ENCODE data around the gene EPX. TPM values are rescaled to one million over a fixed set of nuclear protein-coding genes. Genes with fewer than 3 reads are reported as not detected.

Gene EPX
- not detected in 2 replicates for total RNA-seq

GRCh38 chr17:58192612-58193011 lies at the start of gene EPX:
EPX (plus strand) TSS chr17:58192726; CDS start chr17:58192847, 121 bp downstream.

GRCh38 chr17:58147930-58148434 lies 44.5 kb upstream of the EPX start, which contains the start of gene OR4D1:
OR4D1 (plus strand) TSS chr17:58148384; CDS start chr17:58155154, 6,770 bp downstream.

GRCh38 chr17:58166682-58167081 lies 25.8 kb upstream of the EPX start, which contains the start of gene OR4D2:
OR4D2 (plus strand) TSS chr17:58166982; CDS start chr17:58169656, 2,674 bp downstream.

GRCh38 chr17:58219007-58219788 lies 26.7 kb downstream of the EPX start, which contains the start of gene MKS1:
MKS1 (minus strand) TSS chr17:58219255; CDS start chr17:58219230, 25 bp downstream.

GRCh38 chr17:58238147-58238634 lies 45.7 kb downstream of the EPX start, which contains the start of gene LPO:
LPO (plus strand) TSS chr17:58238584; CDS start chr17:58242980, 4,396 bp downstream.

Other genes starting within 250 kb of the EPX start
- gene CUEDC1, start 237.3 kb upstream of the EPX start, total RNA-seq: 12.1 and 12.5 TPM in 2 replicates
- 42.3 and 69.2 TPM in 2 replicates for gene VEZF1, start 204.5 kb upstream of the EPX start, total RNA-seq
- 524 and 537 TPM in 2 replicates for gene SRSF1, start 185.5 kb upstream of the EPX start, total RNA-seq
- 12.9 and 14.9 TPM in 2 replicates for gene DYNLL2, start 109.3 kb upstream of the EPX start, total RNA-seq
- gene OR4D1, start 44.3 kb upstream of the EPX start, total RNA-seq: not detected in 2 replicates
- gene OR4D2, start 25.7 kb upstream of the EPX start, total RNA-seq: not detected in 2 replicates
- 9.4 and 11.2 TPM in 2 replicates for gene MKS1, start 26.5 kb downstream of the EPX start, total RNA-seq
- not detected in 2 replicates for gene LPO, start 45.9 kb downstream of the EPX start, total RNA-seq
- gene MPO, start 88.2 kb downstream of the EPX start, total RNA-seq: not detected in 2 replicates
- not detected in 2 replicates for gene TSPOAP1, start 136.1 kb downstream of the EPX start, total RNA-seq
- gene SUPT4H1, start 159.5 kb downstream of the EPX start, total RNA-seq: 35.8 and 39.2 TPM in 2 replicates
- gene RNF43, start 224.8 kb downstream of the EPX start, total RNA-seq: 0.66 TPM in 1 of 2 replicates, not detected in the other

Data from thoracic aorta endothelial cell (primary cell).